GM12891 (cell line): ENCODE measurements around the gene RIT1.

ENCODE experiments used
- POLR2A ChIP-seq: IDR thresholded peaks from 2 replicates; pipeline ENCODE4 v1.6.1; 2011; ENCODE audit warnings: low read depth, low read length, control low read depth
- POLR2AphosphoS5 ChIP-seq: IDR thresholded peaks from 2 replicates; pipeline ENCODE4 v1.6.1; 2011; ENCODE audit warnings: low read depth, low read length, control low read depth
- TAF1 ChIP-seq: IDR thresholded peaks from 2 replicates; pipeline ENCODE4 v1.6.1; 2011; ENCODE audit warnings: low read depth, low read length, control low read depth

DNA sequence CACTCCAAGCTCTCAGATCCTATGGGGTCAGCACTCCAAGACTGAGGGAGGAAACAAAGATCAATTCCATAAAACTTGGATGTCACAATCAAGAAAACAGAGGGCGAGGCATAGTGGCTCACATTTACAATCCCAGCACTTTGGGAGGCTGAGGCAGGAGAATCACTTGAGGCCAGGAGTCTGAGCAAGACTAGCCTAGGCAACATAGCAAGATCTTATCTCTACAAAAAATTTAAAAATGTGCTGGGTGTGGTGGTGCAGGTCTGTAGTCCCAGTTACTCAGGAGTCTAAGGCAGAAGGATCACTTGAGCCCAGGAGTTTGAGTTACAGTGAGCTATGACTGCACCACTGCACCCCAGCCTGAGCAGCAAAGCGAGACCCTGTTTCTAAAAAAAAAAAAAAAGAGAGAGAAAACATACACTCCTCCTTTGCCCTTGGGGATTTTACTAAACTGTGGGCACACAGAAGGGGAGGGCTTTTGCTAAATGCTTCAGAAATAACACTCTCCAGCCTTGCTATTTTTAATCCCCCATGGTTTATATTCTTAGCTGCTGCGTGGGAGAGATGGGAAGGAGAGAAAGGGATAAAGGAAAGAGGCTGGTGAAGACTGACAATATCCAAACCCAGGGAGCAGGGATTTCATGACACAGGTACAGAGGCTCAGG lies 49.1 kb upstream of the RIT1 start:
- TF ChIP-seq POLR2AphosphoS5, result no peak
- no peak for TF ChIP-seq POLR2A
- TF ChIP-seq TAF1, result no peak
